ENCODE results near the gene DDX27. TPM values are rescaled to one million over a fixed set of nuclear protein-coding genes. Genes with fewer than 3 reads are reported as not detected.

DDX27 gene
- total and polyA plus RNA-seq, 9 donors, result 30.4 to 44.9 (median 36.8) TPM

- no peak overlapping the region for H3K27ac ChIP-seq
- no peak overlapping the region for H3K4me3 ChIP-seq
- H3K4me1 ChIP-seq (ENCODE audit: insufficient read depth), result no peaks in the 10 kb centered on the region
- DNase-seq, result no peak
- no peaks in the 10 kb centered on the region for H3K36me3 ChIP-seq
- intact Hi-C loops (cut with DNase I), result no loop called here
- H3K9me3 ChIP-seq, result no peaks in the 10 kb centered on the region
- WGBS, 3 donors, result 95 to 97% (median 96%) methylated on average over 3 of the region's 3 CpGs
- TF ChIP-seq EP300 (IDR thresholded peaks at IDR 0.05), result no peak
- no peak for TF ChIP-seq CTCF (IDR thresholded peaks at IDR 0.05)
- TF ChIP-seq POLR2A (IDR thresholded peaks at IDR 0.05), result no peak
- no peaks in the 10 kb centered on the region for H3K27me3 ChIP-seq
Measured at GRCh38 chr20:49261173-49261572, 42.0 kb downstream of the DDX27 start.

GRCh38 chr20:49262444-49262843 lies 43.2 kb downstream of the DDX27 start:
- intact Hi-C loops (cut with DNase I), result no loop called here
- Histone ChIP-seq H3K4me3 (no peak overlapping the region), H3K36me3 (no peaks in the 10 kb centered on the region), H3K4me1 (ENCODE audit: insufficient read depth) (peaks cover 2% of the 10 kb centered on the region), H3K27me3 (no peaks in the 10 kb centered on the region), H3K27ac (no peak overlapping the region), H3K9me3 (no peaks in the 10 kb centered on the region)
- TF ChIP-seq CTCF (IDR thresholded peaks at IDR 0.05) (no peak), POLR2A (IDR thresholded peaks at IDR 0.05) (no peak), EP300 (IDR thresholded peaks at IDR 0.05) (no peak)
- WGBS, 3 donors, result 39 to 100% (median 96%) methylated on average over 1 of the region's 1 CpG
- DNase-seq, result no peak

GRCh38 chr20:49267327-49267726 lies 48.1 kb downstream of the DDX27 start:
- intact Hi-C loops (cut with DNase I), result no loop called here
- Histone ChIP-seq H3K36me3 (no peaks in the 10 kb centered on the region), H3K27ac (no peak overlapping the region), H3K4me1 (ENCODE audit: insufficient read depth) (peaks cover 5% of the 10 kb centered on the region), H3K4me3 (no peak overlapping the region), H3K27me3 (no peaks in the 10 kb centered on the region), H3K9me3 (no peaks in the 10 kb centered on the region)
- 52 to 60% (median 59%) methylated on average over 4 of the region's 4 CpGs for WGBS, 3 donors
- DNase-seq, result no peak
- no peak for TF ChIP-seq CTCF (IDR thresholded peaks at IDR 0.05)
- TF ChIP-seq POLR2A (IDR thresholded peaks at IDR 0.05), result no peak
- no peak for TF ChIP-seq EP300 (IDR thresholded peaks at IDR 0.05)

GRCh38 chr20:49268600-49269365 lies 49.6 kb downstream of the DDX27 start:
- Histone ChIP-seq H3K27ac (no peak overlapping the region), H3K4me1 (ENCODE audit: insufficient read depth) (peaks cover 5% of the 10 kb centered on the region), H3K4me3 (no peak overlapping the region), H3K27me3 (no peaks in the 10 kb centered on the region), H3K9me3 (no peaks in the 10 kb centered on the region), H3K36me3 (no peaks in the 10 kb centered on the region)
- no peak for TF ChIP-seq POLR2A (IDR thresholded peaks at IDR 0.05)
- TF ChIP-seq EP300 (IDR thresholded peaks at IDR 0.05), result no peak
- TF ChIP-seq CTCF (IDR thresholded peaks at IDR 0.05), result no peak
- 95 to 100% (median 100%) methylated on average over 1 of the region's 1 CpG for WGBS, 3 donors
- intact Hi-C loops (cut with DNase I), result no loop called here
- no peak for DNase-seq

Data from ovary (tissue), 9 donors.